ENCODE data around the gene RHEB. TPM values are rescaled to one million over a fixed set of nuclear protein-coding genes. Genes with fewer than 3 reads are reported as not detected.

Gene RHEB
- total RNA-seq, 1 experiment from 2014 or later: 123 TPM

GRCh38 chr7:151552352-151553028 lies 32.8 kb upstream of the RHEB start:
- H3K27ac Mint-ChIP-seq (ENCODE audit: unreplicated experiment): peak overlapping the region; percentile 68
- no peaks in the 10 kb centered on the region for H3K27me3 Mint-ChIP-seq (ENCODE audit: unreplicated experiment)
- no peaks in the 10 kb centered on the region for H3K9me3 Mint-ChIP-seq (ENCODE audit: low read depth, unreplicated experiment)
- DNase-seq: peak; percentile 76
- H3K36me3 Mint-ChIP-seq (ENCODE audit: insufficient read depth, unreplicated experiment): peaks cover 13% of the 10 kb centered on the region
- intact Hi-C loops (cut with micrococcal nuclease; ENCODE audit: unreplicated experiment): loop anchor here (2.0 kb wide), 1 partner anchor 32 kb away; no protein-coding TSS in a partner anchor
- peak overlapping the region; percentile 12 for H3K4me3 Mint-ChIP-seq (ENCODE audit: low read depth, unreplicated experiment)
- CTCF ChIA-PET: interaction anchor here (0.5 to 2.0 kb wide), 6 partner anchors 14 to 1186 kb away, joined by 3 to 10 read pairs (median 4); no protein-coding TSS in a partner anchor
- no TSS peak for BruUV-seq (replicated peaks)
- H3K4me1 Mint-ChIP-seq (ENCODE audit: low read depth, unreplicated experiment): peaks cover 38% of the 10 kb centered on the region
- TF ChIP-seq, protein P1, sequence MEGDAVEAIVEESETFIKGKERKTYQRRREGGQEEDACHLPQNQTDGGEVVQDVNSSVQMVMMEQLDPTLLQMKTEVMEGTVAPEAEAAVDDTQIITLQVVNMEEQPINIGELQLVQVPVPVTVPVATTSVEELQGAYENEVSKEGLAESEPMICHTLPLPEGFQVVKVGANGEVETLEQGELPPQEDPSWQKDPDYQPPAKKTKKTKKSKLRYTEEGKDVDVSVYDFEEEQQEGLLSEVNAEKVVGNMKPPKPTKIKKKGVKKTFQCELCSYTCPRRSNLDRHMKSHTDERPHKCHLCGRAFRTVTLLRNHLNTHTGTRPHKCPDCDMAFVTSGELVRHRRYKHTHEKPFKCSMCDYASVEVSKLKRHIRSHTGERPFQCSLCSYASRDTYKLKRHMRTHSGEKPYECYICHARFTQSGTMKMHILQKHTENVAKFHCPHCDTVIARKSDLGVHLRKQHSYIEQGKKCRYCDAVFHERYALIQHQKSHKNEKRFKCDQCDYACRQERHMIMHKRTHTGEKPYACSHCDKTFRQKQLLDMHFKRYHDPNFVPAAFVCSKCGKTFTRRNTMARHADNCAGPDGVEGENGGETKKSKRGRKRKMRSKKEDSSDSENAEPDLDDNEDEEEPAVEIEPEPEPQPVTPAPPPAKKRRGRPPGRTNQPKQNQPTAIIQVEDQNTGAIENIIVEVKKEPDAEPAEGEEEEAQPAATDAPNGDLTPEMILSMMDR (IDR thresholded peaks at IDR 0.05; ENCODE audit: unreplicated experiment): no peak

DNA sequence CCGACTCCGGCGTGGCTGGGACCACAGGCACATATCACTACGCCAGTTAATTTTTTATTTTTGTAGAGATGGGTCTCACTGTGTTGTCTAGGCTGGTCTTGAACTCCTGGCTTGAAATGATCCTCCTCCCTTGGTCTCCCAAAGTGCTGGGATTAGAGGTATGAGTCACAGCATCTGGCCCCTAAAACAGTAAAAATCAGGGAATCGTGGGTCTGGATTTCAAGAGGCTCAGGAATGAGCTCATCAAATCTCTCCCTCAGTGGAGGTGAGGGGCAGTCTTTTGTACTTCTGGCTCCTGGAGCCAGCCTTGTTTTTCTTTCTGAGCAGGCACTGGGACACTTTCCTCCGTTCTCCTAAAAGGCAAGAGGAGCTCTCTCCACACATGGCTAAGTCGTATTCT lies 32.1 kb upstream of the RHEB start:
- CTCF ChIA-PET: interaction anchor here (0.8 to 2.0 kb wide), 4 partner anchors 13 to 68 kb away, joined by 3 to 10 read pairs (median 7); no protein-coding TSS in a partner anchor
- no peak for DNase-seq
- peaks cover 38% of the 10 kb centered on the region for H3K4me1 Mint-ChIP-seq (ENCODE audit: low read depth, unreplicated experiment)
- intact Hi-C loops (cut with micrococcal nuclease; ENCODE audit: unreplicated experiment): loop anchor here (2.0 kb wide), 1 partner anchor 31 kb away; no protein-coding TSS in a partner anchor
- no TSS peak for BruUV-seq (replicated peaks)
- TF ChIP-seq, protein P1 (IDR thresholded peaks at IDR 0.05; ENCODE audit: unreplicated experiment): no peak
- H3K27ac Mint-ChIP-seq (ENCODE audit: unreplicated experiment): peak overlapping the region; percentile 68
- peaks cover 4% of the 10 kb centered on the region for H3K27me3 Mint-ChIP-seq (ENCODE audit: unreplicated experiment)
- peaks cover 13% of the 10 kb centered on the region for H3K36me3 Mint-ChIP-seq (ENCODE audit: insufficient read depth, unreplicated experiment)
- no peaks in the 10 kb centered on the region for H3K9me3 Mint-ChIP-seq (ENCODE audit: low read depth, unreplicated experiment)
- H3K4me3 Mint-ChIP-seq (ENCODE audit: low read depth, unreplicated experiment): peak overlapping the region; percentile 12

DNA sequence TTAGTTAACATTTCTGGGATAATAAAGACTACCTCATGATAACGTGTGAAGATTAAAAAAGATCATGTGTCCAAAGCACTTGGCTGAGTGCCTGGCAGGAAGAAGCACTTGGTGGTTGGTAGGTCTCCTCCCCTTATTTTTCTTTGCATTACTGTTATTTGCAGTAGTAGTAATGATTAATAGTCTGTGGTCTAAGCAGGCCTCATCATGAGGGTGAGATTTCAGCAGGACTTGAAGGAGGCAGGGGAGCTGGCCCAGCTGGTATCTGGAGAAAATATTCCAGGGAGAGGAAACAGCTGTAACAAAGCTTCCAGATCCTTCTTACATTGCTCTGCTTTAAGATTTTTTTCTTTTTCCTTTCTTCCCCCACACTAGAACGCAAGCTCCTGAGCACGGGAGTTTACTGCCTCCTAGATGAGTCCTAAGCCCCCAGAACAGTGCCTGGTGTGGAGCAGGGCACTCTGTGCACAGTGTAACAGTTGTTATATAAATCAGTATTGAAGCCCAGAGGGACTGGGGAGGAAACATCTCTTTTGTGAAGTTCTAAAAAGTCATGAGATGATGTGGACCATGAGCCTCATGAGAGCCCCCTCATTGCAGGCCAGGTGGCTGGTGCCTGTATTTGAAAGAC lies 31.1 kb upstream of the RHEB start:
- peak; percentile 74 for DNase-seq
- H3K27ac Mint-ChIP-seq (ENCODE audit: unreplicated experiment): peak overlapping the region; percentile 47
- peaks cover 15% of the 10 kb centered on the region for H3K27me3 Mint-ChIP-seq (ENCODE audit: unreplicated experiment)
- H3K4me3 Mint-ChIP-seq (ENCODE audit: low read depth, unreplicated experiment): no peak overlapping the region
- H3K36me3 Mint-ChIP-seq (ENCODE audit: insufficient read depth, unreplicated experiment): peaks cover 13% of the 10 kb centered on the region
- intact Hi-C loops (cut with micrococcal nuclease; ENCODE audit: unreplicated experiment): no loop called here
- peaks cover 38% of the 10 kb centered on the region for H3K4me1 Mint-ChIP-seq (ENCODE audit: low read depth, unreplicated experiment)
- CTCF ChIA-PET: interaction anchor here (0.9 to 2.0 kb wide), 4 partner anchors 12 to 139 kb away, joined by 3 to 10 read pairs (median 7); partner anchors contain the start of gene RHEB
- no TSS peak for BruUV-seq (replicated peaks)
- TF ChIP-seq, protein P1 (IDR thresholded peaks at IDR 0.05; ENCODE audit: unreplicated experiment): no peak
- no peaks in the 10 kb centered on the region for H3K9me3 Mint-ChIP-seq (ENCODE audit: low read depth, unreplicated experiment)

- Mint-ChIP-seq H3K9me3 (ENCODE audit: low read depth, unreplicated experiment) (no peaks in the 10 kb centered on the region), H3K27me3 (ENCODE audit: unreplicated experiment) (peaks cover 17% of the 10 kb centered on the region), H3K4me3 (ENCODE audit: low read depth, unreplicated experiment) (no peak overlapping the region), H3K36me3 (ENCODE audit: insufficient read depth, unreplicated experiment) (peaks cover 13% of the 10 kb centered on the region), H3K27ac (ENCODE audit: unreplicated experiment) (no peak overlapping the region), H3K4me1 (ENCODE audit: low read depth, unreplicated experiment) (peaks cover 38% of the 10 kb centered on the region)
- BruUV-seq (replicated peaks): no TSS peak
- TF ChIP-seq, protein P1 (IDR thresholded peaks at IDR 0.05; ENCODE audit: unreplicated experiment): no peak
- no peak for DNase-seq
- CTCF ChIA-PET: interaction anchor here (0.7 kb wide), 1 partner anchor 29 kb away, joined by 5 read pairs; no protein-coding TSS in a partner anchor
- intact Hi-C loops (cut with micrococcal nuclease; ENCODE audit: unreplicated experiment): no loop called here
These were observed 29.9 kb upstream of the RHEB start for GRCh38 chr7:151549644-151550043.
